Hematopoietic multipotent progenitor cell treated with erythropoietin and hydrocortisone succinate and interleukin-3 and kit ligand, for 17 days (in vitro differentiated cells): Measurements from ENCODE around the gene GIPC2.
A peak's percentile ranks its signal among the peaks of the same experiment; 100 is the strongest.
"Not testable (repeated sequence)": the region's sequence is repeated elsewhere in the genome, so short reads cannot be mapped to it uniquely, and the experiment has no call there.

Experiments used
- DNase-seq: peaks from one replicate; pipeline ENCODE4 v3.0.0-alpha.2; 2015; ENCODE audit warnings: low spot score

GIPC2 gene

DNA sequence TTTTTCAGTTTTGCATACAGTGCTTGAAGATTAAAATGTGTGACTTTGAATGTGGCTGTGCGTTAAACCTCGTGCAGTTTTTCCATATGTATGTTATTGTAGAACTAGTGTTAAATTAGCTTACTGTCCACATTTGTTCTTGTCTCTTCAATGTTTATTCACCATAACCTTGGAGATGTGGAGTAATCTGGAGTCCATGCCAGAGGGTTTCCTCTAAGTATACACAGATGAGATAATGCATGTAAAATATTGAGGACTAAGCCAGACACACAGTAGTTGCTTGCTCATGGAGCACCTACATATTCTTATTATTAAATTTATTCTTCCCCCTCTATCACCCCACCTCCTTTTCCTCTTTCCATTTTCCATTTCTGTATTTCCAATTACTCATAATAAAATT is 7.7 kb upstream of the GIPC2 start:
- no peak for DNase-seq

DNA sequence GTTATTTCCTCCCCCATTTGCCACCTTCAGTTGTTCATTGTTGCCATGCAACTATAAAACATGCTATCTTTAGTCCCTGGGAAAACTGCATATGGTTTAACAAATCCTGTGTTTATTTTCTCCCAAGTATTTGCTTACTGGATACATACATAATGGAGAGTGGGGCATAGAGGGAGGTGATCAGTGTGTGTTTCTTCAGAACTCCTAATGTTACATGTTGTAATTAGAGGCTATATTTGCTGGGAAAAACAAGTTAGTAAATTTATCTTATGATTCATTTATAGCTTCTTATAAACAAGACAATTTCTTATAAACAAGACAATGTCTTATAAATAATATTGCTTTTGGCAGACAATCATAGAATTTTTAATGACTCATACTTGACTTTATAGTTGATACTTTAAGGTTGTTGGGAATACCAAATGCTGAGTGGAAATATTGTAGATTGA is 7.3 kb upstream of the GIPC2 start:
- no peak for DNase-seq

DNA sequence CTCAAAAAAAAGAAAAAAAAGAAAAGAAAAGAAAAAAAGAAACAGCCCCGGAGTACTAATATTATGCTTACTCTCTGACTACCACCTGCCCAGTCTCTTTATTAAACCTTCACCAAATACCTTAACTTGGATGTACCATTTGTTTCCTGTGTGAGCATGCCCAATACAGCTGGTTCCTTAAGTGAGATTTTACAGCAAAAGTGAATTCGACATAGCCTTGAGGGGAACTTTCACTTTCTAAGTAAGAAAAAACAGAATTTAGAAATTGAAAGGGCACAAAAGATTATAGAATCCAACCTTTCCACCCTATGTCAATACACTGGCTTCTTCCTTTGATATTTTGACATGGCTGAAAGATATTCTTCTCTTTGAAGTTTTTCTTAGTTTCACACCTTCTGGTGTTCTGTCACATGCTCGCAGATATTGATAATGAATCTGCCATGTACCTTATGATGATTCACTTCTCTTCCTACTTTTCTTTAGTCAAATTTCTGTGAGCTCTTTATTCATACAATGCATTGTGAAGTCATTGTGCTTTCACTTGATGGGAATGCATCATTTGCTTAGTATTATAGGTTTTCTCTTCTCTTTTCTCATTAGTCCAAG is 5.2 kb upstream of the GIPC2 start:
- no peak for DNase-seq

DNA sequence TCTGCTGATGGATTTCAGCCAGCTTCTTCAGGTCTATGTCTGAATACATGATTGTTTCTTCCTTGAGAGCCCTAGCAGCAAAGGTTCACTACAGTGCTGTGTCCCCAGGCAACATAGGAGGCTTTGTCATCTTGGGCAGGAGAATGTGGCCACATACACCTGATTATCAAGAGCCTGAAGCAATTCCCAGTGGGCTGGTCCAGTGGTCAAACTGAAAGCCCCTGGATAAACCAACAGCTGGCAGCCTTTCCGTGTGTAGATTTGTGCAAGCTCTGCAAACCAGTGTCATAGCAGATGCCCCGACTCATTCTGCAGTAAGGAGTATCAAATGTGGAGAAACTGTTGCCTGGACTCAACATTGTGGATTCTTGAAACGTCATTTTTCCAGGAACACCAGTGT is 2.3 kb upstream of the GIPC2 start:
- DNase-seq: no peak

DNA sequence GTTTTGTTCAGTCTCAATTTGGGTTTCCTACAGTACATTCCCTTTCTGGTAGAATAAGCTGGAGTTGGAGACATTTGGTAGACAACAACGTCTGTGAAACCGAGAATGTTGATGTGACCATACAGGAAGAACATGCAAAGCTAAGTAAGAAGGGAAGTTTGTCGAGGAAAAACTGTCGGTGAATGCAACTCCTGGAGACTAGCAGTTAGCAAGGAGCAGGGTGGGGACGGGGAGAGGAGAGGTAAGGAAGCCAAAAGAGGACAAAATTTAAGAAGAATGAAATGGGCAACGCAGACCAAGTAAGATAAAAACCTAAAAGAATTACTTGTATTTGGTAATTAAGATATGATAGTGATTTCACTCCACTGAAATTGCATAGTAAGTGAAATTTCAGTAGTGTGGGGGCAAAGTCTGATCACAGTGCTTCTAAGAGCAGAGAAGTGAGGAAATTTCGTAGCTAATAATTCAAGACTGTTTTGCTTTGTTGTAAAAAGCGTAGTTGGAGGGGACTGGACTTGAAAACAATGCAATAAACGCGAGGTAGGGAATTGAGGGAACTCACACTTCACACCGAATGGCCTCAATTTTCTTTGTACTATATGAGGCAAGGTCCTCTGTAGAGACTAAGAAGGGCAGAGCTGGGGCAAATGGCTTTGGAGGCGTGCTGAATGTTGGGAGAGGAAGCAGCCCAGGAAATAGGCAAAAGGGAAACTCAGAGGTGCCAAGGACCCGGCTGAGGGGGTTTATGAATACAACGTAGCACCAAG is 787 bp upstream of the GIPC2 start:
- DNase-seq: no peak

DNA sequence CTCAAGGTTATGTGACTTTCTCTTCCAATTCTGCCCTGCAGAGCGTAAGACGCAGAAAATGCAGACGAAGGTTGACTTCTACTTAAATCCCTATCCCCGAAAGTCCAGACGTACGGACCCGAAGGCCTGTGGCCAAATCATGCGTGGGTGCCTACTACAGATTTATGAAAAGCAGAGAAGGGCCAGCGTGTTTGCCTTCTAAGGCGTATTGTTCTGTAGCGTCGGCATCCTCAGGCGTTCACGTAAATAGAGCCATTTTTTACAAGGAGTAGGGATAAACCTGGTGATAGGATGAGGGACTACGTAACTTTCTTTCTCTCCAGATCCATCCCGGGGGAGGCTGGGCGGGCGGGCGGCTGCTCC is 222 bp upstream of the GIPC2 start:
- no peak for DNase-seq

DNA sequence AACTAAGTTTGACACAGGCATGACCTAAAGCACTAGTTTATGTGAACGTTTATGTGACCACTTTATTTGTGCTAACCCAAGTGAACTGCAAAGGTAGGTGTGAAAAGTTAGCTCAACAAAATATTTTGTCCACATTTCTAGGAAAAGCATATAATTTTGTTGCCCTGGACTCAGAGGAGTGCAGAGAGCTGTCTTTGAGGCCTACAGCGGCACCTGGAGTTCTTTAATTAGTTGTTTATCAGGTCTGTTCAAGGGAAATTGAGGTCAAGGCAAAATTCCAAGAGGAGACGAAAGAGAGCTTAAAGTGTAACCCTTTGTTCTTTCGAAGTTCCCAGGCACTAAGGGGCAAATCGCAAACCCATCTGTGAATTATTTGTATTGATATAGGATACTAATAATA is 1.3 kb downstream of the GIPC2 start:
- DNase-seq: peak; percentile 18

DNA sequence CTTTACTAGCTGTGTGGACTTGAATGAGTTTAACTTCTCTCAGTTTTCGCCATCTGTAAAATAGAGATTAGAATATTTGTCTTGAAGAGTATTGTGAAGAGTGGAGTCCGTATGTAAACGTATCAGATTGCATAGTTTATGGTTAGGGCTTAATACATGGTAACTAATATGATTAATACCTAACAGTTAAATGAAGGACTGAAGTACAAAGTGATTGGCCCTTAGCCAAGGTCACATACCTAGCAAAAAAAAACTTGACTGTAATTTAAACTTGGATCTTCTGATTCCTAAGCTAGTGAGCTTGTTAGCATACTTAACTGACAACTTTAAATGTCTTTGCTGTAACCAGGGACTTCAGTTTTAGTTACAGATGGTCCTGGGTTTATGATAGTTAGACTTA is 1.9 kb downstream of the GIPC2 start:
- DNase-seq: peak; percentile 23

DNA sequence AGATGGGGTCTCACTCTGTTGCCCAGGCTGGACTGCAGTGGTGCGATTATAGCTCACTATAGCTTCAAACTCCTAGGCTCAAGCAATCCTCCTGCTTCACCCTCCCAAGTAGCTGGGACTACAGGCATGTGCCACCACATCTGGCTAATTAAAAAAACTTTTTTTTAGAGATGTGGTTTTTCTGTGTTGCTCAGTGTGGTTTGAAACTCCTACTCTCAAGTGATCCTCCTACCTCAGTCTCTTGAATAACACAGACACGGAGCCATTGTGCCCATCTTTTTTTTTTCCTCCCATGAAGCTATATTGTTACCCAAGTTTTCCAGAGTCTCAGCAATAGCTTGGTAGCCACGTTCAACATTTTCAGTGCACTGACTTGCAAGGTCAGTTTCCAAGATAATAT is 2.7 kb downstream of the GIPC2 start:
- DNase-seq: no peak

DNA sequence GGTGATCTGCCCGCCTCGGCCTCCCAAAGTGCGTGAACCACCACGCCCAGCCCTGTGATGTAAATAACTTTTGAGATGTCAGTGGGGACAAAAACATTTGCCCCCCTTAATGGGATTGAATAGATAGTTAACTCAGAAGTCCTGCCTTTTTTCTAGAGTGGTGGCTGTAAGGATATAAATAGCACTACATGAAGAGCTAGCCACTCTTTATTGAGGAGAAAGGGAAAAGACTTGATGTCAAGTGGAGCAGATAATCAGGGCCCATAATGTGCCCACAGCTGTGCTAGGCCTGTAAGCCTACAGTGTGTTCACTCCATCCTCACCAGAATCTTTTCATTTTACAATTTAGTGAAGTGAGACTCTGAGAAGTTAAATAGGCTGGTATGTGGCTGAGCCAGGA is 3.6 kb downstream of the GIPC2 start:
- no peak for DNase-seq

DNA sequence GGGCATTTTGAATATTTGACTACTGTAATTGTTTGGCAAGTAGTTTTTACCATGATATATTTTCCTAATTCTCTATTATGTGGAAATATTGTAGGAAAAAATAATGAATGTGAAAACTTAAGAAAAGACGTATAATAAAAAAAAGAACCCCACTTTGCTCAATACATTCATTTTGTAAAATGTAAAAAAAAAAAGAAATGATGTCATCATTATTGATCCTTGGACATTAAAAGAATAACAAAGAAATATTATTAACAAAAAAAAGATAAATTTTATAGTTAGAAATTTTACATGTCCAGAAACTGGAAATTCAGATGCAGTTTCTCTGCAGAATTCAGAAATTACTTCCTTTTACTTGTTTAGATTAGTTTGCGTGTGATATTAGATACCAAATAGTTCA is 5.2 kb downstream of the GIPC2 start:
- no peak for DNase-seq

DNA sequence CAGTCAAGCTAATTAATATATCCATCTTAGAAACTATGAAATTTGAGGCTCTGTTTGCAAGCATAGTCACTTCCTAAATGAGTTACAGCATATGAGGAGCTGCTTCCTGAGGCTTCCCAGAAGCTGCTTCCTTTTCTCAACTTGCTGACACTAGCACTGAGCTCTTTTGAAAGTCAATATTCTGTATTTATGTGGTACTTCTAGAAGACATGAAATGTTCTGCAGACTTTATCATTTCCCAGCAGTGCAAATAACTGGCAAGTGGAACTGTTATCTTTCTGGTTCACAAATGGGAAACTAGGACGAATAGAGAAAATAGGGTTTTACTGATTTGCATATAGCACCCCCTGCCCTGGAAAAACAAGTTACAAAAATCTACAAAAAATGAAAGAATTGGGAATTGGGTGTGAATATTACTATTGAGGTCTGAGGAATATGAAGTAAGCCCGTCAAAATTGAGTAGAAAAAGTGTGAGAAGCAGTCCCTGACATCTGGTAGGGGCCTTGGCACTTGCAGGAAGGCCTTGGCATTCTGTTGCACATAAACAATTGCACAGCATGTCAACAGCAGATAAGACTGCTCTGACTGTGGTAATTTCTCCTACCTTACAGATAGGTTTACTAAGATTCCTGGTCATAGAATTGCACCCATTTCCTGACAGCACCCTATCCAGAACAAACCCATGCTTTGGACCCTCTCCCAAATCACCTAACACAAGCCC is 7.1 kb downstream of the GIPC2 start:
- DNase-seq: peak; percentile 51

DNA sequence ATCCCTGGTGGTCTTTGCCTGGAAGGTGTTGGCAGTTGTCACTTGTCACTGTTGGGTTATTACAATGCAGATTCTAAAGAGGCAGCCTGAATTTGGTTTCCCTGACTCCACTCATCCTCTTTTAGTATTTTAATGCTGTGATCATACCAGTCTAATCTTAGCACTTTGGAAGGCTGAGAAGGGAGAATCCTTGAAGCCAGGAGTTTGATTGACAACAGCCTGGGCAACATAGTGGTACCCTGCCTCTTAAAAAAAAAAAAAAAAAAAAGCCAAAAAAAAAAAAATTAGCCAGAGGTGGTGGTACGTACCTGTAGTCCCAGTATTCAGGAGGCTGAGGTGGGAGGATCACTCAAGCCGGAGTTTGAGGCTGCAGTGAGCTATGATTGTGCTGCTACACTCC is 7.7 kb downstream of the GIPC2 start:
- DNase-seq: no peak

DNA sequence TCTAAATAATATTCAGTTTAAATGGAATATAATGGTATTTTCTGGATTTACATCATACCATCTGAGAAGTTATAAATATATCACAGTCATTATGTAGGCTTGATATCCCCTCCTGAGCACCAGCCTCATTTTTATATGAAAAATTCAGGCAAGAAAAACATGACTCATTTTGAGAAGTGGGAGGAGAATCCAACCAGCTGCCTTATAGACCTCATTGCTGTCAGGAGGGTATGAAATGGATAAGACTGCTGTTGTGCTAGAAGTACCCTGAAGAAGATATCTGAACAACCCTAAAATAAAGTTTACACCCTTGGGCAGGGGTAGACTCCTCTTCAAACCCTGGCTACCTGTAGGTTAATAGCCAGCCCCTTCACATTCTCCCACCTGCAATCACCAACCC is 8.8 kb downstream of the GIPC2 start:
- DNase-seq: no peak

DNA sequence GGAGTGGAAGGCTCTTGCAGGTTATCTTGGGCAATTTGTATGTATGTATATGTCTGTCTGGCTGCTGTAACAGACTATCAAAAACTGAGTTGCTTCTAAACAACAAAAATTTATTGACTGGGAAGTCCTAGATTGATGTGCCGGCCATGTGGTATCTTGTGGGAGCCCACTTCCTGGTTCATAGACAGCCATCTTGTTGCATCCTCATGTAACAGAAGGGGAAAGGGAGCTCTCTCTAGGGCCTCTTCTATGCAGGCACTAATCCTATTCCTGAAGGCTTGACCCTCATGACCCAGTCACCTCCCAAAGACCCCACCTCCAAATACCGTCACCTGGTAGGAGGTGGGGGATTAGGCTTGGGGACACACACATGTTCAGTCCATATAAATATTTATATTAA is 9.2 kb downstream of the GIPC2 start:
- DNase-seq: no peak

DNA sequence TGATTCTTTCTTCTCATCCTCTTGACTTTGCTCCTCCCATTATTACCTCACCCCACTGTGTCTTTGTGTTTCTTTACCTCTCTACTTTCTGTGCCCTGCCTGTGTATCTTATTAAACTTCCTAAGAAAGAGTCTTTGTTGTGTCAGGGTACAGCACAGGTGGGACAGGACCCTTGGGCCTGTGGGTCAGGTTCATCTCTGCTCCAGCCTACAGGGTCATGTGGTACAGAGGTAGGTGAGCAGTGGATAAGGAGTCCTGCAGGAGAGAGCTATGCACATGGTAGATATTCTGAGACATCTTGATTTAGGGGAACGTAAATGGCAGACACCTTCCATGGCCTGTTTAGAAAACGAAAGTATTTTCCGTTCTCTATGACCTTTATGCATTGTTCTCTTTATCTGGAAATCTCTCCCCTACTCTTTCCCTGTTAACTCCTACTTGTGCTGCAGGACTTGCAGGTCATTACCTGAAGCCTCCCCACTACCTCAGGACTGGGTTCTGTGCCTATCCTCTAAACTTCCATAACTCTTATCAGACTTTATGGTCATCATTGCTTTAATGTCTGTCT is 9.9 kb downstream of the GIPC2 start:
- DNase-seq: no peak

DNA sequence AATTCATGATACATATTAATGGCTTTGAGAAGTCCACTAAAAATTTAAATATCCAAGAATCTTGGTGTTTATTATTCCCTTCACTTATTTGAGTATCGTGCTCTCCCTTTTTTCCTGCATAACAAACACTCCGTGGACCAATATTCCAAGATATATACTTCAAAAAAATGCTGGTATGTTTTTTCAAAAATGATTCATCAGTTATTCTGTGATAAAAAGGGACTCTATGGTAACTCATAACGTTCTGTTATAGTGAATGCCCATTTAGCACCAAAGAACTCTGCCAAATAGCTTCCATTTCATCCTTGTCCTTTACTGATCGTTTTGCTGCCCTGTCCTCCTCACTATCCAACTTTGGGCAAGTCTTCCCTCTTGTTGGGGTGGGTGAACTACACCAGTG is 12.9 kb downstream of the GIPC2 start:
- DNase-seq: no peak

DNA sequence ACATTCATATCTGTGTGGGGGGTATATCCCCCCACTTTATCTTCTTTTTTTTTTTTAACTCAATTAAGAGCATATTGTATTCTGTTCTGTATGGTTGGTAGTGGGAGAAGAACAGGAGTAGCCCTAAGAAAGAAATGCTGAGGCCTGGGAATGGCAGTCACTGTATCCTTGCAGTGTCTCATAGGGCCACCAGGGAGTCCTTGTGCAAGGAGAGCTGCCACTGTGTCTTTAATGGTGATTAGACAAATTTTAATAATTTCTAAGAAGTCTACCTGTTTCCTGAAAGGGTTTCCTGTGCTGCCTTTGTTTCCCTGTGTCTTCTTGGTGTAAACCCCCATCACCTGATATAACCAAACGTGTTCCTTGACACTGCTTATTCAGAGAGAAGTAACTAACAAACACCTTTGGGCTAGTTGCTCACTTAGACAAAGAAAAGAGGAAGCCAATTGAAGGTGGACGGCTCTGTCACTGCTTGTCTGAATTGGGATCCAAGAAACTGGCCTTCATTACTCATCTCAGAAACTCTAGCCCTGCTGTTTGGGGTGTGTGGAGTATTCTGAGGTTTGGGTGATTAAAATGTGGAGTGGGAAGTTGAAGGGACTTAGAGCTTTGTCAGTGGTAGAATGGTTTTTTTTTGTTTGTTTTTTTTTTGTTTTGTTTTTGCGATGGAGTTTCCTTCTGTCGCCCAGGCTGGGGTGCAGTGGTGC is 15.2 kb downstream of the GIPC2 start:
- DNase-seq: no peak

DNA sequence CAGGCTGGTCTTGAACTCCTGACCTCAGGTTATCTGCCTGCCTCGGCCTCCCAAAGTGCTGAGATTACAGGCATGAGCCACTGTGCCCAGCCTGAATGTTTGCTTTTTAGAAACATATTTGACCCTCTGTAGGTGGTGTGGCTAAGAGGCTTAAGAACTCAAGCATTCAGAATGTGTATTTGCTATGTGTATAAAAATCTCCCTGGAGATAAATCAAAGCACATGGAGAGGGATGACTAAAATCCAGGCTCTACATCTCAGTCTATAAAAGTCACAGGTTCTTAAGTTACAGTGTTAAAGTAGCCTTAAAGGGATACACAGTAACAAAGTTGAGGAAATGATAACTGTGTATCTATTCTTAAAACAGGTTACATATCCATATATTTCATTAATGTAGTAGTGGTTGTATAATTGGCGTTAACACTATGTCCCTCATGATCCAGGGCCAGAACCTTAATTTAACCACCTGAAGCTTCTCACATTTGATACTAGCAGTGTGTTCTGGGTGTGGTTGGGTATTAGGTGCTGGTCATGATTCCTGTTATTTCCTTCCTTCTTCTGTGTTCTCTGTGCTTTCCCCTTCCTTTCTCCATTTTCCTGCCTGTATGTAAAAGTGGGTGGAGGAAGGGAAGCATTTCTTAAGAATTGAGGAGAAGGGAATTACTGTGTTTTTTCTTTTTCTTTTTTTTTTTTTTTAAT is 16.2 kb downstream of the GIPC2 start:
- DNase-seq: no peak

DNA sequence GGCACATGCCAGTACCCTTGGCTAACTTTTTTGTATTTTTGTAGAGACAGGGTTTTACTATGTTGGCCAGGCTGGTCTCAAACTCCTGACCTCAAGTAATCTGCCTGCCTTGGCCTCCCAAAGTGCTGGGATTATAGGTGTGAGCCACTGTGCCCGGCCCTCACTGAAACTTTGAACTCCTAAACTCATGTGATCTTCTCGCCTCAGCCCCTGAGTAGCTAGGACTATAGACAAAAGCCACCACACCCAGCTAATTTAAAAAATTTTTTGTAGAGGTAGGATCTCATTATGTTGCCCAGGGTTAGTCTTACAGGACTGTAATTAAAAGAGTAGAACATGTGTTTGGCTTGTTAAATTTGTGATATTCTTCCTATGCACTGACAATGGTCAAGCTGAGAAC is 19.1 kb downstream of the GIPC2 start:
- not testable (repeated sequence) for DNase-seq

DNA sequence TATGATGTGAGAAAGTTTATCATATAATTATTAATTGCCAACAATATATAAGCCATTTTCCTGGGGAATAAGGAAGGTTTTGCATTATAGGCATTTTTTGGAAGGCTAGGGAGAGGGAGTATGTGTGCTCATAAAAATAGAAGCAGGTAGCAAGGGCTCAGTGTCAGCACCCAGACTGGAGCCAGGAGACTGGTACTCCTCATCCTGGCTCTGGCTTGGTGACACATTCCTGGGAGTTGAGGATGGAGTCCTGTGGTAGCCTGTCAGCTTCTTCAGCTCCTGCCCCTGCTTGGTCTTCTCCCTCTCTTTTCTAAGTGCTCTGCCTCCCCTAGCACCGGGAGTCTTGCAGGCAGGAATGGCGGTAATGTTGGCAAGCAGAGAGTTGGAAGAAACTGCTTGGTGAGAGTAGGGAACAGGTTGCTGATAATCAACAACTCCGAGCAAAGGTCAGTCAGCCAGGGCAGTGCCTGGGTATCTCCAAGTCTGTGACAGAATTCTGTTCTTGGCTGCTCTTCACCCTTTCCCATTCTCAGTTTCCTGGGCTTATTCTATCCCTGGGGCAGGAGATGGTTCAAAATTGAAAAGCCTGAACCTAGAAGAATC is 23.0 kb downstream of the GIPC2 start:
- no peak for DNase-seq
